GM18499 (cell line): ENCODE results near the gene CEACAM16.

Source experiments
- ATAC-seq: cut with Tn5 transposase; IDR thresholded peaks from one replicate; pipeline ENCODE4 v1.9.1; 2021; ENCODE audit warnings: moderate number of reproducible peaks; ENCODE audit not compliant: insufficient read depth, unreplicated experiment

Gene CEACAM16

GRCh38 chr19:44722131-44723121 is 23.5 kb downstream of the CEACAM16 start:
- ATAC-seq = no peak

- ATAC-seq = no peak
These were observed 24.5 kb downstream of the CEACAM16 start for GRCh38 chr19:44723299-44723951.

- ATAC-seq = no peak
These were observed 25.0 kb downstream of the CEACAM16 start for GRCh38 chr19:44723952-44724319.

- no peak for ATAC-seq
These were observed 26.3 kb downstream of the CEACAM16 start for GRCh38 chr19:44725251-44725650.

GRCh38 chr19:44725684-44726083 is 26.7 kb downstream of the CEACAM16 start:
- ATAC-seq = no peak

GRCh38 chr19:44726465-44726864 is 27.5 kb downstream of the CEACAM16 start:
- no peak for ATAC-seq

- ATAC-seq = no peak
These were observed 29.2 kb downstream of the CEACAM16 start for GRCh38 chr19:44728178-44728577.

- ATAC-seq = no peak
These were observed 30.6 kb downstream of the CEACAM16 start for GRCh38 chr19:44729516-44730033.

GRCh38 chr19:44731081-44731480 is 32.1 kb downstream of the CEACAM16 start:
- ATAC-seq = no peak

- no peak for ATAC-seq
These were observed 32.7 kb downstream of the CEACAM16 start for GRCh38 chr19:44731622-44732021.

GRCh38 chr19:44732235-44733014 is 33.5 kb downstream of the CEACAM16 start:
- no peak for ATAC-seq

GRCh38 chr19:44734357-44734756 is 35.4 kb downstream of the CEACAM16 start:
- ATAC-seq = no peak

- ATAC-seq = no peak
These were observed 36.1 kb downstream of the CEACAM16 start for GRCh38 chr19:44735011-44735410.

GRCh38 chr19:44737238-44738071 is 38.5 kb downstream of the CEACAM16 start:
- no peak for ATAC-seq

- no peak for ATAC-seq
These were observed 39.2 kb downstream of the CEACAM16 start for GRCh38 chr19:44738136-44738535.

GRCh38 chr19:44738603-44739558 is 39.9 kb downstream of the CEACAM16 start:
- no peak for ATAC-seq

GRCh38 chr19:44740351-44740824 is 41.4 kb downstream of the CEACAM16 start:
- no peak for ATAC-seq

- no peak for ATAC-seq
These were observed 42.3 kb downstream of the CEACAM16 start for GRCh38 chr19:44741258-44741731.
